MM.1S (cell line): Measurements from ENCODE around the gene PDE6A.

Experiments
- DNase-seq: peaks from one replicate; pipeline ENCODE4 v3.0.0-alpha.2; 2015
- H2AFZ ChIP-seq: fragments of 300-600 bp; sonication (generic); 2 replicates; pipeline ENCODE4 v1.6.0; 2016; ENCODE audit warnings: antibody characterized with exemption, low read length
- H3F3A ChIP-seq: fragments of 300-600 bp; sonication (generic); 2 replicates; pipeline ENCODE4 v1.6.1; 2016; ENCODE audit warnings: mild to moderate bottlenecking, antibody characterized with exemption, low read length, moderate library complexity, mixed read lengths; ENCODE audit not compliant: insufficient read depth
- H3K27ac ChIP-seq: fragments of 300-600 bp; sonication (generic); 2 replicates; pipeline ENCODE4 v1.5.1; 2016; ENCODE audit warnings: mild to moderate bottlenecking, low read length
- H3K27me3 ChIP-seq: fragments of 300-600 bp; sonication (generic); replicated peaks from 2 replicates; pipeline ENCODE4 v1.6.0; 2016; ENCODE audit warnings: low read length; ENCODE audit not compliant: insufficient read depth
- H3K36me3 ChIP-seq: fragments of 300-600 bp; sonication (generic); replicated peaks from 2 replicates; pipeline ENCODE4 v1.6.1; 2016; ENCODE audit warnings: mild to moderate bottlenecking, low read length, mixed read lengths; ENCODE audit not compliant: insufficient read depth
- H3K4me1 ChIP-seq: fragments of 300-600 bp; sonication (generic); 2 replicates; pipeline ENCODE4 v1.6.1; 2016; ENCODE audit warnings: low read length, mixed read lengths
- H3K4me2 ChIP-seq: fragments of 300-600 bp; sonication (generic); 2 replicates; pipeline ENCODE4 v1.6.0; 2016; ENCODE audit warnings: low read depth, low read length
- H3K4me3 ChIP-seq: fragments of 300-600 bp; sonication (generic); 2 replicates; pipeline ENCODE4 v1.5.1; 2016; ENCODE audit warnings: low read length, mixed read lengths
- H3K79me2 ChIP-seq: fragments of 300-600 bp; sonication (generic); 2 replicates; pipeline ENCODE4 v1.6.1; 2016; ENCODE audit warnings: mixed run types, low read length, mixed read lengths
- H3K9ac ChIP-seq: fragments of 300-600 bp; sonication (generic); 2 replicates; pipeline ENCODE4 v1.6.1; 2016; ENCODE audit warnings: low read length, mixed read lengths
- H3K9me2 ChIP-seq: fragments of 300-600 bp; sonication (generic); replicated peaks from 2 replicates; pipeline ENCODE4 v1.6.1; 2016; ENCODE audit warnings: mild to moderate bottlenecking, low read length, mixed read lengths; ENCODE audit not compliant: insufficient read depth
- H3K9me3 ChIP-seq: fragments of 300-600 bp; sonication (generic); replicated peaks from 2 replicates; pipeline ENCODE4 v1.6.1; 2016; ENCODE audit warnings: mild to moderate bottlenecking, low read length, mixed read lengths; ENCODE audit not compliant: insufficient read depth
- H4K20me1 ChIP-seq: fragments of 300-600 bp; sonication (generic); 2 replicates; pipeline ENCODE4 v1.6.1; 2016; ENCODE audit warnings: mild to moderate bottlenecking, low read length, moderate library complexity, mixed read lengths; ENCODE audit not compliant: insufficient read depth
- EZH2 ChIP-seq: fragments of 300-600 bp; sonication (generic); optimal IDR thresholded peaks from 2 replicates; pipeline ENCODE3; 2017; ENCODE audit warnings: low read depth, mild to moderate bottlenecking, antibody characterized with exemption, low read length, mixed read lengths
- EZH2phosphoT487 ChIP-seq: fragments of 300-600 bp; sonication (generic); IDR thresholded peaks from 2 replicates; pipeline ENCODE4 v1.6.1; 2018; ENCODE audit warnings: antibody characterized with exemption, low read length
- TF ChIP-seq, protein P1 (sequence below): fragments of 300-600 bp; sonication (generic); IDR thresholded peaks from 2 replicates; pipeline ENCODE4 v1.5.1; 2016; ENCODE audit warnings: antibody characterized with exemption, low read length, mixed read lengths

The PDE6A gene

GRCh38 chr5:149873896-149874295, 70.7 kb downstream of the PDE6A start:
- Histone ChIP-seq H3K27ac (no peak overlapping the region), H3K4me3 (no peak overlapping the region), H3K4me2 (no peak overlapping the region), H3K27me3 (no peaks in the 10 kb centered on the region), H3F3A (no peaks in the 10 kb centered on the region), H3K36me3 (no peaks in the 10 kb centered on the region), H2AFZ (no peak overlapping the region), H3K9me3 (no peaks in the 10 kb centered on the region), H3K4me1 (no peaks in the 10 kb centered on the region), H3K79me2 (no peaks in the 10 kb centered on the region), H3K9me2 (no peaks in the 10 kb centered on the region), H3K9ac (no peak overlapping the region), H4K20me1 (no peaks in the 10 kb centered on the region)
- no peak for TF ChIP-seq EZH2phosphoT487
- TF ChIP-seq EZH2, result no peak
- TF ChIP-seq, protein P1, sequence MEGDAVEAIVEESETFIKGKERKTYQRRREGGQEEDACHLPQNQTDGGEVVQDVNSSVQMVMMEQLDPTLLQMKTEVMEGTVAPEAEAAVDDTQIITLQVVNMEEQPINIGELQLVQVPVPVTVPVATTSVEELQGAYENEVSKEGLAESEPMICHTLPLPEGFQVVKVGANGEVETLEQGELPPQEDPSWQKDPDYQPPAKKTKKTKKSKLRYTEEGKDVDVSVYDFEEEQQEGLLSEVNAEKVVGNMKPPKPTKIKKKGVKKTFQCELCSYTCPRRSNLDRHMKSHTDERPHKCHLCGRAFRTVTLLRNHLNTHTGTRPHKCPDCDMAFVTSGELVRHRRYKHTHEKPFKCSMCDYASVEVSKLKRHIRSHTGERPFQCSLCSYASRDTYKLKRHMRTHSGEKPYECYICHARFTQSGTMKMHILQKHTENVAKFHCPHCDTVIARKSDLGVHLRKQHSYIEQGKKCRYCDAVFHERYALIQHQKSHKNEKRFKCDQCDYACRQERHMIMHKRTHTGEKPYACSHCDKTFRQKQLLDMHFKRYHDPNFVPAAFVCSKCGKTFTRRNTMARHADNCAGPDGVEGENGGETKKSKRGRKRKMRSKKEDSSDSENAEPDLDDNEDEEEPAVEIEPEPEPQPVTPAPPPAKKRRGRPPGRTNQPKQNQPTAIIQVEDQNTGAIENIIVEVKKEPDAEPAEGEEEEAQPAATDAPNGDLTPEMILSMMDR, result no peak
- no peak for DNase-seq

DNA sequence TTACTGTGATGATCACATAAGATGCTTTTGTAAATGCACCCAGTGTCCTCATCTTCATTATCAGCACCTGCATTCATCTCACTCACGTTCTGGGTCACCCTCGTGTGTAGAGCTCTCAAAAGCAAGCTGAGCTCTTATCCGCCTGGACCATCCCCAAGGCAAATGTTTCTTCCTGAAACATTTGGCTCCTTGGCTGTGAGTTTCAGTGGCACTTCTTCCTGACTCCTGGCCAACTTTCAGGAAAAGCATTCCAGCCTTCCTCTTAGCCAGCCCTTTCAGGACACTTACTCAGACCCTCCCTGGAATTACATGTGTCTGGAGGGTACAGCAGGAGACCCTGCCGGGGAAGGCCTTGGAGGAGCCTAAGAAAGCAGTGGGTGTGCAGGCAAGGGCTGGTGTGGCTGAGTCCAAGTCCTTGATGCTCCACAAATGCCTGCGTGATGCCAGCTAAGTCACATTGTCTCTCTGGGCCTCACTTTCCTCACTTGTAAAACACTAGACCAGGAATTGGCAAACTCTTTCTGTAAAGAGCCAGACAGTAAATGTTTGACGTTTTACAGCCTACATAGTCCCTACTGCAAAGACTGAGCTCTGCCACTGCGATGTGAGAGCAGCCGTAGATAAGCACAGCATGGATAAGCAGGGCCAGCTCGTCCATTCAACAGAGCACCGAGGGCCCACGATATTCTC, 72.1 kb downstream of the PDE6A start:
- no peaks in the 10 kb centered on the region for H3K79me2 ChIP-seq
- no peak overlapping the region for H2AFZ ChIP-seq
- H3K9ac ChIP-seq, result no peak overlapping the region
- H3K4me2 ChIP-seq, result no peak overlapping the region
- no peaks in the 10 kb centered on the region for H3F3A ChIP-seq
- no peak overlapping the region for H3K27ac ChIP-seq
- no peaks in the 10 kb centered on the region for H3K36me3 ChIP-seq
- no peaks in the 10 kb centered on the region for H3K27me3 ChIP-seq
- H3K9me3 ChIP-seq, result no peaks in the 10 kb centered on the region
- no peak overlapping the region for H3K4me3 ChIP-seq
- H4K20me1 ChIP-seq, result no peaks in the 10 kb centered on the region
- no peak for DNase-seq
- H3K4me1 ChIP-seq, result no peaks in the 10 kb centered on the region
- TF ChIP-seq, protein P1, result no peak
- TF ChIP-seq EZH2phosphoT487 (no peak), EZH2 (no peak)
- no peaks in the 10 kb centered on the region for H3K9me2 ChIP-seq

- no peak overlapping the region for H3K4me2 ChIP-seq
- no peak overlapping the region for H3K27ac ChIP-seq
- TF ChIP-seq EZH2phosphoT487 (no peak), EZH2 (no peak)
- TF ChIP-seq, protein P1, result no peak
- H3K9me2 ChIP-seq, result no peaks in the 10 kb centered on the region
- H3K27me3 ChIP-seq, result no peaks in the 10 kb centered on the region
- H3F3A ChIP-seq, result no peaks in the 10 kb centered on the region
- H3K4me3 ChIP-seq, result no peak overlapping the region
- no peaks in the 10 kb centered on the region for H3K36me3 ChIP-seq
- H3K9me3 ChIP-seq, result no peaks in the 10 kb centered on the region
- H3K79me2 ChIP-seq, result no peaks in the 10 kb centered on the region
- H3K9ac ChIP-seq, result no peak overlapping the region
- no peaks in the 10 kb centered on the region for H3K4me1 ChIP-seq
- no peak for DNase-seq
- H4K20me1 ChIP-seq, result no peaks in the 10 kb centered on the region
- no peak overlapping the region for H2AFZ ChIP-seq
Observed at GRCh38 chr5:149871471-149871870, 73.1 kb downstream of the PDE6A start.
